GOT3 (cell line): Measurements from ENCODE around the gene FERD3L.
"Not testable (repeated sequence)": the region's sequence is repeated elsewhere in the genome, so short reads cannot be mapped to it uniquely, and the experiment has no call there.

Experiments
- DNase-seq: peaks from one replicate; lab custom pipeline; 2025; ENCODE audit warnings: mixed read lengths; lab: John Stamatoyannopoulos, UW

Gene FERD3L

GRCh38 chr7:19144661-19145433 is at the start of gene FERD3L:
Gene FERD3L, minus strand, starts transcription at chr7:19145421. Its CDS starts 59 bp downstream, at chr7:19145362.
- DNase-seq: no peak

GRCh38 chr7:19194417-19194816 is 49.2 kb upstream of the FERD3L start:
- DNase-seq: not testable (repeated sequence)

- no peak for DNase-seq
Measured at GRCh38 chr7:19181634-19182033, 36.4 kb upstream of the FERD3L start.

GRCh38 chr7:19178595-19178994 is 33.4 kb upstream of the FERD3L start:
- no peak for DNase-seq

- DNase-seq: no peak
Measured at GRCh38 chr7:19177269-19177668, 32.0 kb upstream of the FERD3L start.

GRCh38 chr7:19175241-19175640 is 30.0 kb upstream of the FERD3L start:
- DNase-seq: no peak

- DNase-seq: no peak
Measured at GRCh38 chr7:19161671-19162070, 16.4 kb upstream of the FERD3L start.

GRCh38 chr7:19146699-19147098 is 1.5 kb upstream of the FERD3L start:
- no peak for DNase-seq

- DNase-seq: no peak
Measured at GRCh38 chr7:19145434-19146115, 354 bp upstream of the FERD3L start.

- DNase-seq: no peak
Measured at GRCh38 chr7:19143881-19144574, 1.2 kb downstream of the FERD3L start.

- no peak for DNase-seq
Measured at GRCh38 chr7:19139706-19140327, 5.4 kb downstream of the FERD3L start.

- no peak for DNase-seq
Measured at GRCh38 chr7:19133886-19134285, 11.3 kb downstream of the FERD3L start.

- DNase-seq: no peak
Measured at GRCh38 chr7:19133390-19133789, 11.8 kb downstream of the FERD3L start.

GRCh38 chr7:19128856-19129255 is 16.4 kb downstream of the FERD3L start:
- no peak for DNase-seq

- DNase-seq: no peak
Measured at GRCh38 chr7:19121977-19122588, 23.1 kb downstream of the FERD3L start.

GRCh38 chr7:19119870-19120486 is 25.2 kb downstream of the FERD3L start:
- no peak for DNase-seq

GRCh38 chr7:19119372-19119771 is 25.8 kb downstream of the FERD3L start:
- DNase-seq: no peak

- DNase-seq: no peak
Measured at GRCh38 chr7:19118636-19119371, 26.4 kb downstream of the FERD3L start.

GRCh38 chr7:19117870-19118608 is 27.2 kb downstream of the FERD3L start:
- DNase-seq: no peak
